HG03064 (cell line): ENCODE data around the gene METTL26.

ENCODE experiments used
- ATAC-seq: cut with Tn5 transposase; IDR thresholded peaks from one replicate; pipeline ENCODE4 v1.9.1; 2021; ENCODE audit warnings: low read depth; ENCODE audit not compliant: unreplicated experiment

METTL26 gene

GRCh38 chr16:627454-628239 is 8.5 kb downstream of the METTL26 start:
- ATAC-seq = no peak

- ATAC-seq = no peak
These were observed 9.2 kb downstream of the METTL26 start for GRCh38 chr16:626787-627453.

GRCh38 chr16:625977-626765 is 9.9 kb downstream of the METTL26 start:
- no peak for ATAC-seq

GRCh38 chr16:625117-625976 is 10.8 kb downstream of the METTL26 start:
- ATAC-seq = no peak

GRCh38 chr16:624526-625070 is 11.5 kb downstream of the METTL26 start:
- no peak for ATAC-seq

- ATAC-seq = no peak
These were observed 13.2 kb downstream of the METTL26 start for GRCh38 chr16:622920-623280.

- ATAC-seq = no peak
These were observed 14.5 kb downstream of the METTL26 start for GRCh38 chr16:621526-622105.

GRCh38 chr16:620700-621525 is 15.2 kb downstream of the METTL26 start:
- ATAC-seq = no peak

GRCh38 chr16:619476-620100 is 16.5 kb downstream of the METTL26 start:
- no peak for ATAC-seq

- no peak for ATAC-seq
These were observed 18.2 kb downstream of the METTL26 start for GRCh38 chr16:617855-618254.

GRCh38 chr16:616733-617586 is 19.1 kb downstream of the METTL26 start:
- no peak for ATAC-seq

- no peak for ATAC-seq
These were observed 21.0 kb downstream of the METTL26 start for GRCh38 chr16:615122-615521.

- no peak for ATAC-seq
These were observed 25.4 kb downstream of the METTL26 start for GRCh38 chr16:610513-611381.

- no peak for ATAC-seq
These were observed 26.1 kb downstream of the METTL26 start for GRCh38 chr16:609984-610383.

GRCh38 chr16:609316-609715 is 26.8 kb downstream of the METTL26 start:
- ATAC-seq = no peak

- ATAC-seq = no peak
These were observed 28.1 kb downstream of the METTL26 start for GRCh38 chr16:608019-608418.
